ENCODE data around the gene GALR2. TPM values are rescaled to one million over a fixed set of nuclear protein-coding genes. Genes with fewer than 3 reads are reported as not detected.

Gene GALR2
- total RNA-seq, 6 donors from 2014 or later = 0.61 TPM; not detected in 5

DNA sequence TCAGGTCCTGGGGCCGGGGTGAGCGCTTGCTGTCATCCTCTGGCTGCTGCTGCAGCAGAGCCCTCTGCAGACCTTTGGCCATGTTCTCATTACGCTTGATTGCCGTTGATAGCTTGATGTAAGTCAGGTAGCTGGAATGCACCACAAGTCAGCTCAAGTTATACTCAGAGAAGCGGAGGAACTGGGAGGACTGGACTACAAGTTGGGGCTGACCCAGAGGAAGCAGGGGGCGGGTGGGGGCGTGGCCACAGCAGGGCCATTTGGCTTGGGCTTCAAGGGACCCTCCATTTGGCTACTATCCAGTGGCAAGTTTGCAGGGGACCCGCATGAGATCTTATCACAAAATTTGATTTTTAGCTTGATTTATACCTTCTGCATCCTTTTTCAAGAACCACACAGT is 28.5 kb upstream of the GALR2 start:
- no peak for DNase-seq
- TF ChIP-seq, protein P1, sequence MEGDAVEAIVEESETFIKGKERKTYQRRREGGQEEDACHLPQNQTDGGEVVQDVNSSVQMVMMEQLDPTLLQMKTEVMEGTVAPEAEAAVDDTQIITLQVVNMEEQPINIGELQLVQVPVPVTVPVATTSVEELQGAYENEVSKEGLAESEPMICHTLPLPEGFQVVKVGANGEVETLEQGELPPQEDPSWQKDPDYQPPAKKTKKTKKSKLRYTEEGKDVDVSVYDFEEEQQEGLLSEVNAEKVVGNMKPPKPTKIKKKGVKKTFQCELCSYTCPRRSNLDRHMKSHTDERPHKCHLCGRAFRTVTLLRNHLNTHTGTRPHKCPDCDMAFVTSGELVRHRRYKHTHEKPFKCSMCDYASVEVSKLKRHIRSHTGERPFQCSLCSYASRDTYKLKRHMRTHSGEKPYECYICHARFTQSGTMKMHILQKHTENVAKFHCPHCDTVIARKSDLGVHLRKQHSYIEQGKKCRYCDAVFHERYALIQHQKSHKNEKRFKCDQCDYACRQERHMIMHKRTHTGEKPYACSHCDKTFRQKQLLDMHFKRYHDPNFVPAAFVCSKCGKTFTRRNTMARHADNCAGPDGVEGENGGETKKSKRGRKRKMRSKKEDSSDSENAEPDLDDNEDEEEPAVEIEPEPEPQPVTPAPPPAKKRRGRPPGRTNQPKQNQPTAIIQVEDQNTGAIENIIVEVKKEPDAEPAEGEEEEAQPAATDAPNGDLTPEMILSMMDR (IDR thresholded peaks at IDR 0.05) = no peak
- TF ChIP-seq POLR2A (IDR thresholded peaks at IDR 0.05) (no peak), EP300 (IDR thresholded peaks at IDR 0.05) (no peak), POLR2AphosphoS5 (IDR thresholded peaks at IDR 0.05) (no peak)
- WGBS, 2 donors = 93% methylated on average over 8 of the region's 8 CpGs
- Histone ChIP-seq H3K4me3 (no peak overlapping the region), H3K27ac (no peak overlapping the region), H3K36me3 (peaks cover 55 to 100% (median 92%) of the 10 kb centered on the region in 4 donors), H3K27me3 (no peaks in the 10 kb centered on the region), H3K4me1 (peaks cover 0 to 12% (median 2%) of the 10 kb centered on the region in 4 donors), H3K9me3 (no peaks in the 10 kb centered on the region)
- no peak for ATAC-seq (ENCODE audit: low FRiP score in 2 of 2)

DNA sequence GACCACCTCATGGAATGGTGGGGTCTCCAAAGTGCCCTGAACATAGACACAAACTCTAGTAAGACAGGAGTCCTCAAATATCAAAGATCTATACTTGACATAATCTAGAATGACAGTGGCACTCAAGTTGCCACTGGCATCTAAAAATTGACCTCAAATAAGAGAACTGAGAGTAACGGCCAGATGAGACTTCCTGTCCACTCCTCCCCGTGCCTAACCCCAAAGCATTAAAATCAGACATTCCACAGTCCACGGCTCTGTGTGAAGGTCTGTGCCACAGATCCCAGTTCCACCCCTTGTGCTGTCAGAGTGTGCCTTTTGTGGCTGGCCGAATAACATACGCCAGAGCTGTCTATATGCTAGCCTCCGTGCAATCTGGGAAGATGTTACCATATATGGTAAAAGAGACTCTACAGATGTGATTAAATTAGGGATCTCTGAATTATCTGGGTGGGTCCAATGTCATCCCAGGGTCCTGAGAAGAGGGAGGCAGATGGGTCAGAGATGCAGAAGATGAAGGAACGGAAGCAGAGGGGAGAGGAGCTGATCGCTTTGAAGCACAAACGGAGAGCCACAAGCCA is 26.5 kb upstream of the GALR2 start:
- Histone ChIP-seq H3K27ac (no peak overlapping the region), H3K36me3 (peaks cover 47 to 96% (median 79%) of the 10 kb centered on the region in 4 donors), H3K9me3 (no peaks in the 10 kb centered on the region), H3K4me3 (no peak overlapping the region), H3K4me1 (peaks cover 0 to 12% (median 7%) of the 10 kb centered on the region in 4 donors), H3K27me3 (no peaks in the 10 kb centered on the region)
- DNase-seq = no peak
- no peak for ATAC-seq (ENCODE audit: low FRiP score in 2 of 2)
- TF ChIP-seq, protein P1 (IDR thresholded peaks at IDR 0.05) = no peak
- TF ChIP-seq POLR2AphosphoS5 (IDR thresholded peaks at IDR 0.05) = no peak
- TF ChIP-seq POLR2A (IDR thresholded peaks at IDR 0.05) = no peak
- TF ChIP-seq EP300 (IDR thresholded peaks at IDR 0.05) = no peak
- 85 to 90% methylated on average over 9 of the region's 9 CpGs for WGBS, 2 donors

DNA sequence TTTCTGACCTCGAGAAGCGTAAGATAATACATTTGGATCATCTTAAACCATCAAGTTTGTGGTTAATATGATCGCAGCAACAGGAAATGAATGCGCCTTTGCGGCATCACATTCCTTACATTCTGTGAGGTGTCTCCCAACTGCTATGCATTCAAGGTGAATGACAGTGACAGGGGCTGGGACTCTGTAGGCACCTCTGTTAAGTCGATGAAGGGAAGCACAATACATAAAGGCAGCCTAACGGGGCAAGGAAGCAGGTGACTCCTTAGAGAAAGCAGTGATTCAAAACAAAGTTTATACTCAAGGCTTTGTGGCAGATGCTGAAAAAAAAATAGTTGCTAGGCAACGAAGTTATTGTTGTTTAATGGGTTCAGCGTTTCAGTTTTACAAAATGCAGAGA is 25.9 kb upstream of the GALR2 start:
- TF ChIP-seq EP300 (IDR thresholded peaks at IDR 0.05) (no peak), POLR2AphosphoS5 (IDR thresholded peaks at IDR 0.05) (no peak), POLR2A (IDR thresholded peaks at IDR 0.05) (no peak)
- TF ChIP-seq, protein P1 (IDR thresholded peaks at IDR 0.05) = no peak
- Histone ChIP-seq H3K4me1 (peaks cover 0 to 16% (median 7%) of the 10 kb centered on the region in 4 donors), H3K27ac (no peak overlapping the region), H3K36me3 (peaks cover 41 to 96% (median 73%) of the 10 kb centered on the region in 4 donors), H3K27me3 (no peaks in the 10 kb centered on the region), H3K4me3 (no peak overlapping the region), H3K9me3 (no peaks in the 10 kb centered on the region)
- DNase-seq (no peak), ATAC-seq (ENCODE audit: low FRiP score in 2 of 2) (no peak)
- 74 to 79% methylated on average over 9 of the region's 9 CpGs for WGBS, 2 donors

DNA sequence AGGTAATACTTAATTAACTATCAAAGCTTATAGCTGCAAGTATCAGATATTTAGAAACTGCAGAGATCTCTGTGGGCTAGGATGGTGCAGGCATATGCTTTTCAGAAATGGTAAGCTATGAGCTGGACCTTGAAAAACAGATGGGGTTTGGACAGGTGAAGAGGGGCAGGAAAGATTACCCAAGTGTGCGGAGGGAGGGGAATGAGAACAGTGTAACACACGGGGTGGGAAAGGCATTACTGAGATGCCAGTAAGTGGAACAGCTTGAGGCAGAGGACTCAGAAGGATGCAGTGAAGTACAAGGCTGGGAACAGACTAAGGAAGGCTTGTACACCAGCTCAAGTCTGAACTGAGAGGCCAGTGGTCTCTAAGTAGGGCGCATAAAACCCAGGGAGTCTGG is 25.3 kb upstream of the GALR2 start:
- H3K27me3 ChIP-seq = no peaks in the 10 kb centered on the region
- no peaks in the 10 kb centered on the region for H3K9me3 ChIP-seq
- peak in 1 of 2 donors; percentile 6 for TF ChIP-seq POLR2AphosphoS5 (IDR thresholded peaks at IDR 0.05)
- no peak for TF ChIP-seq POLR2A (IDR thresholded peaks at IDR 0.05)
- ATAC-seq (ENCODE audit: low FRiP score in 2 of 2) = no peak
- peaks cover 36 to 96% (median 71%) of the 10 kb centered on the region in 4 donors for H3K36me3 ChIP-seq
- no peak for DNase-seq
- peak overlapping the region in 1 of 4 donors; percentile 19 for H3K27ac ChIP-seq
- H3K4me1 ChIP-seq = peaks cover 0 to 19% (median 7%) of the 10 kb centered on the region in 4 donors
- WGBS, 2 donors = 76 to 81% methylated on average over 3 of the region's 3 CpGs
- H3K4me3 ChIP-seq = no peak overlapping the region

DNA sequence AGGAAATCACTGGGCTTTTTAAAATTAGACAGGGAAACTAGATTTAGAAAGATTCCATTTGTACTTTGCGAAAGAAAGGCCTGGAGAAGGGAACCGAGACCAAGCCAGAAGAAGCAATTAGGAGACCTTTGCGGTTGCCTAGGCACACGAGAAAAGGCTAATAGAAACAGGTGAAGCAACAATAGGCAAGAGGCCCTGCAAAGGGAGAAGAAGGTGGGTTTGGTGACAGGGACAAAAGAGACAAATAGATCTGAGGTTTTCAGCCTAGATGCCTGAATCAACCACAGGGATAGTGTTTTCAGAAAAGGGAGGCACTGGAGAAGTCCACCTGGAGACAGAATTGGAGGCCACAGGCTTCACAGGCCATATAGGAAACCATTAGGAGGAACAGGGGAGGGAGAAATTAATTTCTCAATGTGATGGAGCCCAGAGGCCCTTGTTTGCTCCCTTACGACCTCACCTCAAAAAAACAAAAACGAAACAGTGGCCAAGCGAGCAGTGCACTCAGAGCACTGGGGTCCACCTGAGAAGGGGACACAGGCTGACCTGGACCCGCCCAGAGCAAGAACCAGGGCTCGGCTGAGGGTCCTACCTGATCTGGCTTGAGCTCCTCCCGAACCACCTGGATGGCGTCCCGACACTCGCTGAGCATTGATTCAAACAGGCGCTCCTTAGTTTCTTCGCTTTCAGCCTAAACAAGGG is 24.6 kb upstream of the GALR2 start:
- no peaks in the 10 kb centered on the region for H3K9me3 ChIP-seq
- DNase-seq = no peak
- H3K27me3 ChIP-seq = no peaks in the 10 kb centered on the region
- no peak overlapping the region for H3K4me3 ChIP-seq
- H3K27ac ChIP-seq = peak overlapping the region; percentile 52 to 80 (median 70)
- ATAC-seq (ENCODE audit: low FRiP score in 2 of 2) = no peak
- WGBS, 2 donors = 85 to 89% methylated on average over 12 to 15 of the region's 15 CpGs
- TF ChIP-seq POLR2AphosphoS5 (IDR thresholded peaks at IDR 0.05) (no peak), EP300 (IDR thresholded peaks at IDR 0.05) (no peak), POLR2A (IDR thresholded peaks at IDR 0.05) (no peak)
- peaks cover 0 to 20% (median 7%) of the 10 kb centered on the region in 4 donors for H3K4me1 ChIP-seq
- peaks cover 31 to 96% (median 66%) of the 10 kb centered on the region in 4 donors for H3K36me3 ChIP-seq
